Activated T-helper 2 cell treated with anti-CD3 and anti-CD28 coated beads, Interferon-gamma antibody, Interleukin-2, Interleukin-4, amounts not matched to agents 10 μg/mL and 5 μg/mL and 100 μg/mL, durations not matched to agents 14 hours and 24 hours and 36 hours (primary cell): ENCODE measurements around the gene LRP2BP. TPM values are rescaled to one million over a fixed set of nuclear protein-coding genes. Genes with fewer than 3 reads are reported as not detected.
"Not testable (repeated sequence)": the region's sequence is repeated elsewhere in the genome, so short reads cannot be mapped to it uniquely, and the experiment has no call there.

Experiments
- DNase-seq: peaks from one replicate; pipeline ENCODE4 v3.0.0; 2021; ENCODE audit warnings: low spot score
- H3K27ac Mint-ChIP-seq: one replicate; pipeline ENCODE4 v1.8.0; 2021; ENCODE audit warnings: mixed read lengths
- H3K27me3 Mint-ChIP-seq: one replicate; pipeline ENCODE4 v1.8.0; 2021; ENCODE audit warnings: low read depth, mixed read lengths
- H3K36me3 Mint-ChIP-seq: one replicate; pipeline ENCODE4 v1.8.0; 2021; ENCODE audit warnings: low read depth, mixed read lengths
- H3K4me1 Mint-ChIP-seq: one replicate; pipeline ENCODE4 v1.8.0; 2021; ENCODE audit warnings: low read depth, mixed read lengths
- H3K4me3 Mint-ChIP-seq: one replicate; pipeline ENCODE4 v1.8.0; 2021; ENCODE audit warnings: low read depth, mild to moderate bottlenecking, moderate library complexity, mixed read lengths
- H3K9me3 Mint-ChIP-seq: one replicate; pipeline ENCODE4 v1.8.0; 2021; ENCODE audit warnings: mixed read lengths
- intact Hi-C: fragments of 100-400 bp; cut with micrococcal nuclease; formaldehyde crosslinking; loops from one replicate; pipeline ENCODE4 v1.15.1; 2023
- total RNA-seq: library from RNA; stranded (reverse); gene quantifications from 2 replicates; pipeline ENCODE4 v1.2.3, GENCODE V29; 2022

Gene LRP2BP
- total RNA-seq, 1 donor from 2014 or later = 0.55 TPM

DNA sequence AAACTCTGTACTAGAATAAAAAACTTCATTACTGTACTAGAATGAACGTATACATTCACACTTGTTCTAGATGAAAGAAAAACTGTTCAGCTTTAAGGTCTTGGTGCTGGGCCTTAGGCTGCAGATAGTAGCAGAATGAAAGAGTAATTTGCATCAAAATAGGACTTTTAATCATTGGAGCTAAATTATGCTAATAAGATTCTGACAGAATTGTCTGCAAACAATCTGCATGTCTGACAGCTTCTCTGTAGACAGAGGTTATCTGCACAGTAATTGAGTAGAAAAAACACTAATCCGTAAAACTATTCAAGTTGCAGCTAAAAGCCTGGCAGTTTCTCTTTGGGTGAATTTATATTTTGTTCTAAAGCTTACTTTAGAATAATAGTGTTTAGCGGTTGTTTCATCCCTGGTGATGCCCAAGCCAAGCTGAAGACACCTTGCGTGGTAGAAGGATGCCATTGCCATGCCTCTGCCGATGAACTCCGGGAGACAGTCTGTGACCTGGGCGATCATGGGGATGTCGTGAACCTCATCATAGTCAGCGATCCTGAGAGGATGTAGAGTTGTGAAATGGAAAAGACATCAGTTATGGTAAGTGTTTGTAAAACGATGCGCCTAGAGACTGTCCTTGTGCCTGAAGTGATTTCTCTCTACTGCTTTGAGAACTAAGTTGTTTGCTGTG is 25.3 kb downstream of the LRP2BP start:
- no peaks in the 10 kb centered on the region for H3K36me3 Mint-ChIP-seq
- no peak overlapping the region for H3K4me3 Mint-ChIP-seq
- no peaks in the 10 kb centered on the region for H3K27me3 Mint-ChIP-seq
- no peak for DNase-seq
- H3K4me1 Mint-ChIP-seq = no peaks in the 10 kb centered on the region
- intact Hi-C loops = no loop called here
- no peaks in the 10 kb centered on the region for H3K9me3 Mint-ChIP-seq
- H3K27ac Mint-ChIP-seq = no peak overlapping the region

DNA sequence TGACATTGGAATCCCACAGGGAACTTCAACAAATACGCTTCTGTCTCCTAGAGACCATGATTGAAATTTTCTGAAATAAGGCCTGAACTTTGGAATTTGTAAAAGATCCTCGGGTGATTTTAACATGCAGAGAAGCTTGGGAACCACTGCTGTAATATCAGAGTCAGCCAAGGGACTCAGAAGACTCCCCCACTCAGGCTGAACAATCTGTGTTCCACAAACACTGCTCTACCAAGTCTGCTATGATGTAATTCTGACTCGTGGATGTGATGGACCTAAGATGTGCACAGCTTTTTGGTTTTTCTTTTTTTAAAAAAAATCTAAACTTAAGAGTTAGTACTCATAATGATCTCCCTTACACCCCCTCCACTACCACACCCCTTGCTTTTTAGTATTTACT is 26.0 kb downstream of the LRP2BP start:
- Mint-ChIP-seq H3K27me3 (no peaks in the 10 kb centered on the region), H3K27ac (no peak overlapping the region), H3K9me3 (no peaks in the 10 kb centered on the region), H3K4me3 (no peak overlapping the region), H3K4me1 (no peaks in the 10 kb centered on the region), H3K36me3 (no peaks in the 10 kb centered on the region)
- no peak for DNase-seq
- intact Hi-C loops = no loop called here

DNA sequence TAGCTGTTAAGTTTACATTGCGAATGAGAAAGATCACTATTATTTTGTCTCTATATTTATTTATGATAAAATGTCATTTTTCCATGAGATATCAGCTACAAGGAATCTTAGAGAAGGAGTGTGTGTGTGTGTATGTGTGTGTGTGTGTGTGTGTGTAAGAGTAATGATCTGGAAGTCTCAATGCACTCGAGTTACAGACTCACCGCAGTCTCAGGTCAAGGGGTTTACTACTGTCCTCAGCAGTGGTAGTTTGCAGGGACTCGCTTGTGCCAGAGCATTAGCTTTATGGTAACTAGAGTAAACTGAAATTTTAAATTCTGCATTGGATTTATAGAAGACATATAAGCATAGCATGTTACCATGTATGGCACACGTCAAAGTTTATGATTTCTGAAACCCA is 30.8 kb downstream of the LRP2BP start:
- no peak for DNase-seq
- Mint-ChIP-seq H3K36me3 (peaks cover 3% of the 10 kb centered on the region), H3K4me3 (no peak overlapping the region), H3K27me3 (no peaks in the 10 kb centered on the region), H3K4me1 (peaks cover 1% of the 10 kb centered on the region), H3K9me3 (no peaks in the 10 kb centered on the region), H3K27ac (no peak overlapping the region)
- intact Hi-C loops = no loop called here

DNA sequence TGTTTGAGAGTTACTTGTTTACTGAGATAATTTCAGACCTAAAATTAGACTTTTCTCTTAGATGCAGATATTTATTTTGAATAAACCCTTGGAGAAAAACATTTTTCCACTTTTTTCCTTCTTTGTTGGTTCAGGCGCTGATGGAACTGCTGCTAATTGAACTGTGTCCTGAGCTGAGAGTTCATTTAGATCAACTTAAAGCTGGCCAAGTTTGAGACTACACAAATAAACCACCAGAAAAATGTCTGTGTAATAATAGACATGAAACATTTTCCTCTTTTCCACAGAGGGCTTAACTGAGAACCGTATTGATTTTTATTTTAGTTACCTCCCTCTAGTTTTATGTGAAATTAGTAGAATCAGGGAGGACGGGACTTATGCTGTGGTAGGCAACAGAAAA is 32.5 kb downstream of the LRP2BP start:
- H3K36me3 Mint-ChIP-seq = peaks cover 5% of the 10 kb centered on the region
- peaks cover 4% of the 10 kb centered on the region for H3K4me1 Mint-ChIP-seq
- no peaks in the 10 kb centered on the region for H3K27me3 Mint-ChIP-seq
- H3K4me3 Mint-ChIP-seq = no peak overlapping the region
- no peak for DNase-seq
- H3K27ac Mint-ChIP-seq = no peak overlapping the region
- no peaks in the 10 kb centered on the region for H3K9me3 Mint-ChIP-seq
- intact Hi-C loops = no loop called here

DNA sequence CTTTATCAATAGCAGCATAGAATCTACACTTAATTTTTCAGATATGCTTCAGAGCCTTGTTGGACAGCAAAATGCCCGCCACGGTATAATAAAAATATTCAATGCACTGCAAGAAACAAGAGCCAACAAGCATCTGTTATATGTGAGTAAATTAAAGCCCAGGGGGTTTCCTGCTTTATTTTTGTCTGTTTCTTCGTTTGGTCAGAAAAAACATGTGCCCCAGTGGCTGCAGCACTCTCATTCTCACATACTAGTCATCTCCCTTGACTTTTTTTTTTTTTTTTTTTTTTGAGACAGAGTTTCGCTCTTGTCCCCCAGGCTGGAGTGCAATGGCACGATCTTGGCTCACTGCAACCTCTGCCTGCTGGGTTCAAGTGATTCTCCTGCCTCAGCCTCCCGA is 33.2 kb downstream of the LRP2BP start:
- H3K4me1 Mint-ChIP-seq, H3K27ac Mint-ChIP-seq, intact Hi-C loops, DNase-seq, H3K4me3 Mint-ChIP-seq, H3K27me3 Mint-ChIP-seq, H3K36me3 Mint-ChIP-seq, H3K9me3 Mint-ChIP-seq: not testable (repeated sequence)

DNA sequence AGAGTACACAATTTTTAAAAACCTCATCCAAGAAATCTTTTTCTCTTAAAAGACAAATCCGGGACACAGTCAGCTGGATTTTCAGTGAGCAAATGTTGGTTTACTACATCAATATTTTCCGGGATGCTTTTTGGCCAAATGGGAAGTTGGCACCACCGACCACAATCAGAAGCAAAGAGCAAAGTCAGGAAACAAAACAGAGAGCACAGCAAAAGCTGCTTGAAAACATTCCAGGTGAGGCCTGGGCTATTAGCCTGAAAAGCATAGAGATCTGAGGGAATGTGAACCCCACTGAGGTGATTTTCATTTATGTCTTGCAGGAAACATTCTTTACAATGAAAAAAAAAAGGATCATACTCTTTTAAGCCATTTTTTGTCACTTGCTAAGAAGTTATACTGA is 33.9 kb downstream of the LRP2BP start:
- Mint-ChIP-seq H3K27ac (no peak overlapping the region), H3K4me1 (peaks cover 8% of the 10 kb centered on the region), H3K27me3 (no peaks in the 10 kb centered on the region), H3K4me3 (no peak overlapping the region), H3K36me3 (peaks cover 12% of the 10 kb centered on the region), H3K9me3 (no peaks in the 10 kb centered on the region)
- intact Hi-C loops = no loop called here
- no peak for DNase-seq

DNA sequence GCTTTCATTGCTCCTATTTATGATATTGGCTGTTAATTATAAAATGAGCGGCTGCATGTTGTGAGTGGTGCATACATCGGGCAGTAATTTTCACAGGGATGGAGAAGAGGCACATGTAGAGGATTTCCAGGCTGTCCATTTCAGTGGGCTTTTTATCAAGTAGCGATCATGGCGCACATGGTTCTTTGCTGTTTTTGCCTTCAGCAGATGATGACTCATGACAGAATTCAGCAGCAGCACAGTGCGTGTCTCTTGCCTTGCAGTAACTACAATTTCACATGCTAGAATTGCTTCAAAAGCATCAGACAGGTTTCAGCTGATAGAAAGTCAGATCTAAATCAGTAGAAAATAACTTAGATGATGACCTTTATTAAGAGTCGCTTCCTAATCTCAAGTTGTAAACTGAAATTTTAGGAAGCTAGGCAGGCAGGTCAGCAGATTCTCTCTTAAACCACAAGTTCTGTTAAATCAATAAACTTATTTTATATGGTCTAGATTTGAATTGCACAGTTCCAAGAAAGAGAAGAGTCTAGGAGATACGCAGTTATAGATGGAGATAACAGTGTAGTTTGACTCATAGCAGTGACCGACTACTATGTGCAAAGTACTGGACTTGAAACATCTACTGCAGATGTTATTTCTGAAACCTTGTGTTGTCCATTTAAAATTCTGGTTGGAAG is 35.8 kb downstream of the LRP2BP start:
- Mint-ChIP-seq H3K36me3 (peaks cover 12% of the 10 kb centered on the region), H3K9me3 (no peaks in the 10 kb centered on the region), H3K4me1 (peaks cover 9% of the 10 kb centered on the region), H3K4me3 (no peak overlapping the region), H3K27me3 (no peaks in the 10 kb centered on the region), H3K27ac (no peak overlapping the region)
- intact Hi-C loops = no loop called here
- DNase-seq = no peak

DNA sequence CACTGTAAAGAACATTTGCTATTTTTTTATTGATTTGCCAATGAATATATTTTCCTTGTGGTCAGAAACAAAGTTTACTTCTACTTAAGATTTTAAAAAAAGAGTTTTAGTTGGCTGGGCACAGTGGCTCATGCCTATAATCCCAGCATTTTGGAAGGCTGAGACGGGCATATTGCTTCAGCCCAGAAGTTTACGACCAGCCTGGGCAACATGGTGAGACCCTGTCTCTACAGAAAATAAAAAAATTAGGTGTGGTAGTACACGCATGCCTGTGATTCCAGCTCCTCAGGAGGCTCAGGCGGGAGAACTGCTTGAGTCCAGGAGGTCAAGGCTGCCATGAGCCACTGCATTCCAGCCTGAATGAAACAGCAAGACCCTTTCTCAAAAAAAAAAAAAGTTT is 36.8 kb downstream of the LRP2BP start:
- no peak overlapping the region for H3K4me3 Mint-ChIP-seq
- no peaks in the 10 kb centered on the region for H3K9me3 Mint-ChIP-seq
- no peak overlapping the region for H3K27ac Mint-ChIP-seq
- intact Hi-C loops = no loop called here
- no peaks in the 10 kb centered on the region for H3K27me3 Mint-ChIP-seq
- peaks cover 9% of the 10 kb centered on the region for H3K4me1 Mint-ChIP-seq
- no peak for DNase-seq
- H3K36me3 Mint-ChIP-seq = peaks cover 12% of the 10 kb centered on the region

DNA sequence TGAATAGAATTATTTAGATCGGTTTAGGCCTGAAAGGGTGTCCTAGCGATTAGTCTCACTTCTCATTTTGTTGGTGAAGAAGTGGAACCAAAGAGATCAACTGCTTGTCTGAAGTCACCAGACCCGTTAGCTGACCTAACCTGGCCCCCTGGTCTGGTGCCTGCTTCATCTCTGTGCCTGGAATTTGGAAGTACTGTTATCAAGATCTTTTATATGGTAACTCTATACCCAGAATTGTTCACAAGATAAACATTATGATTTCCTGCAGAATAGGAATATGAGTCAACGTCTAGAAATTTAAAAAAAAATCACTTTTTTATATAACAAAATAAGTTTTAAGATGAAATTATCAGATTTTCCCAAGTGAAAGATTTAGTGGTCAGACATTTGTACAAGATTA is 37.2 kb downstream of the LRP2BP start:
- H3K4me1 Mint-ChIP-seq = peaks cover 9% of the 10 kb centered on the region
- DNase-seq = no peak
- no peaks in the 10 kb centered on the region for H3K9me3 Mint-ChIP-seq
- intact Hi-C loops = no loop called here
- H3K4me3 Mint-ChIP-seq = no peak overlapping the region
- H3K27ac Mint-ChIP-seq = no peak overlapping the region
- peaks cover 13% of the 10 kb centered on the region for H3K36me3 Mint-ChIP-seq
- no peaks in the 10 kb centered on the region for H3K27me3 Mint-ChIP-seq

DNA sequence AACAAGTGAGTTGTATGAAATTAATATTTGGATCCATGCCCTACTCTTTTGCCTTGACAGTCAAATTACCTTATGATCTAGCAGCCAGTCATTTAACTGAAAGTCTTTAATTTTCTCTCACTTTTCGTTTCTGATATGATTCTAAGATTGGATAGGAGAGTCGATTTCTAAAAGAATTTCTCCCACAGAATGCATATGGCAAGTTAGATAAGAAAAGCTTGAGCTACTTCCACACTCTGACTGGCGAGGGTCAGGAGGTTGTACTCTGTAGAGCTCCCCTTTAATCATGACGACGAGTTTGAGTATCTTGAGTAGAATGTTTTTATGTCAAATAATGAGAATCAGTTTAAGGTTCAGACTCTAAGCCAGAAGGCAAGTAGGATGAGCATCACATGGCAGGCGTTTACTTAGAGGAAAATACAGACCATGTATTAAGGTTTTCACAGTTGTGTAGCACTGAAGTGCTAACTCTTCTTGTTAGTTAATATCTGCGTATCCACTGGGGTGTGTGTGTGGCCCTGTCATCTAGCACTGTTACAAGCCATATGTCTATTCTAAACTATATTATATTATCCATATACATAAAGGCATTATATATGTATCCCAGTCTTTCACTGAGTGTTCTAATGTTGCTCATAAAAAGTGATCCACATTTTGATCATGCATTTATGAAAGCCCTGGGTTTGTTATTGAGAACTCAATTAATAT is 37.8 kb downstream of the LRP2BP start:
- Mint-ChIP-seq H3K9me3 (no peaks in the 10 kb centered on the region), H3K4me3 (no peak overlapping the region), H3K4me1 (peaks cover 9% of the 10 kb centered on the region), H3K36me3 (peaks cover 17% of the 10 kb centered on the region), H3K27me3 (no peaks in the 10 kb centered on the region), H3K27ac (peak overlapping the region; percentile 24)
- intact Hi-C loops = loop anchor here (2.0 kb wide), 1 partner anchor 15 kb away; no protein-coding TSS in a partner anchor
- DNase-seq = no peak

DNA sequence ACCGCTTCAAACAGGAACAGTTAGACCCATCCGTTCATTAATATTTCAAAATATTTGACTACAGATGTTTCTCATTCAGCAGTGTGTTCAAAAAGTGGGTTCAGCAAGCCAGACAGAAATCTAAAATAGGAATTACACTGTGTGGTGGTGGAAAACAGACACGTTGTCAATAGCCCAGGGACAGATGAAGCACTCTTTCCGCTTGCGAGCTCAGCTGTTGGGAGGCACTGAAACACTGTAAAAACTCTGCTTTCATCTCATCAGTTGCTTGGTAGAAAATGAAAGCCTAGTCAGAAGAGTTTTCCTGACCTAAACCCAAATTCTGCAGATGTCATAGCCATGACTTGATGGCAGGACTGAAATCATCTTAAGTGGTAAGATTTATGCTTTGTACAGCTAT is 38.5 kb downstream of the LRP2BP start:
- Mint-ChIP-seq H3K4me3 (no peak overlapping the region), H3K36me3 (peaks cover 17% of the 10 kb centered on the region), H3K27ac (peak overlapping the region; percentile 50), H3K27me3 (no peaks in the 10 kb centered on the region), H3K4me1 (peaks cover 9% of the 10 kb centered on the region), H3K9me3 (no peaks in the 10 kb centered on the region)
- no peak for DNase-seq
- intact Hi-C loops = loop anchor here (2.0 kb wide), 1 partner anchor 14 kb away; no protein-coding TSS in a partner anchor

DNA sequence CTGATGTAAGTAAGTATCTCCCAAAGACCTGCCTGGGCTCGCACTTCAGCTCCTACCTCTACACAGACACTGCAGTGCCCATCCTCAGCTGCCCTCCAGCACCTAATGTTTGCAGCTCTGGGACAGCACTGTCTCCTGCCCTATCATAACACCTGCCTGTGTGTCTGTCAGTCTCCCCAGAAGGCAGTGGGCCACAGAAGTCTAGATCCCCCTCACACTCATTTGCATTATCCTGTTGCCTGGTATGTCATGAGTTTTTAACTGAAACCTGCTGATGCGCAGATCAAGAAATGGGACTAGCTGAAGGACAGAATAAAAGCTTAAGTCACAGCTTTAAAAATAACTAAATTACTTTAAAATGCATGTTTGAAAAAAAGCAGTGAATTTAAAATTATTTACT is 43.0 kb downstream of the LRP2BP start:
- intact Hi-C loops = no loop called here
- Mint-ChIP-seq H3K36me3 (peaks cover 40% of the 10 kb centered on the region), H3K27ac (no peak overlapping the region), H3K4me3 (no peak overlapping the region), H3K4me1 (peaks cover 7% of the 10 kb centered on the region), H3K27me3 (no peaks in the 10 kb centered on the region), H3K9me3 (no peaks in the 10 kb centered on the region)
- no peak for DNase-seq

DNA sequence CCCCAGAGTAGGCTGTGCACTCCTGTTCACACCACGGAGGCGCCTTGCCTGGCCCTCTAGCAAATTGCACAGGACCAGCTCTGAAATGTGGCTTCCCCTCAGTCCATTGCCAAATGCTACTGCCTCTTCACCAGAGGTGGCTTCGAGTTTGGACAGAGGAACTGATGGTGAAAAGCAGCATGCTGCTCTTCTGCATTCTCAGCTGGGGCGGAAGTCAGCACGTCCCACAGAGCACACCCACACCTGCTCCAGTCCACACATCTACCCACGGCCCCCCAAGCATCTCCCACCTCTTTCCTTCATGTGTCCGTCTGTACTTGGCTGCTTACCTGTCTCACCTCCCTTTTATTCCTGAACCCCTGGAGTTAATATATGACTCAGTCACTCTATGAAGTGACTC is 43.5 kb downstream of the LRP2BP start:
- peaks cover 40% of the 10 kb centered on the region for H3K36me3 Mint-ChIP-seq
- intact Hi-C loops = no loop called here
- H3K4me3 Mint-ChIP-seq = no peak overlapping the region
- no peak overlapping the region for H3K27ac Mint-ChIP-seq
- H3K9me3 Mint-ChIP-seq = no peaks in the 10 kb centered on the region
- DNase-seq = no peak
- H3K4me1 Mint-ChIP-seq = peaks cover 6% of the 10 kb centered on the region
- H3K27me3 Mint-ChIP-seq = no peaks in the 10 kb centered on the region
